Common myeloid progenitor, CD34-positive (primary cell): Measurements from ENCODE around the gene SPAG16.

Experiments used
- CTCF ChIA-PET: fragments of 350-600 bp; sonication (Branson Sonifier 250); formaldehyde crosslinking; loops from one replicate; lab custom pipeline; 2021; ENCODE audit warnings: antibody characterized with exemption; lab: Charles Lee
- POLR2A ChIA-PET: fragments of 350-600 bp; sonication (Branson Sonifier 250); formaldehyde crosslinking; loops from one replicate; lab custom pipeline; 2021; ENCODE audit warnings: antibody characterized with exemption; lab: Charles Lee
- DNase-seq, 3 donors: peaks; one replicate each; pipeline versions ENCODE4 v3.0.0 to v3.0.0-alpha.2; 2013
- H3K27ac ChIP-seq, 2 experiments: 1 replicate in 1 of 2; 2 replicates in 1 of 2; pipeline ENCODE4 v1.7.0; 2013; ENCODE audit warnings: inconsistent platforms in 2 of 2, low read length in 2 of 2, mild to moderate bottlenecking in 2 of 2, low read depth in 1 of 2, moderate library complexity in 1 of 2; ENCODE audit not compliant: severe bottlenecking in 2 of 2, insufficient read depth in 1 of 2, poor library complexity in 1 of 2
- H3K27me3 ChIP-seq, 5 experiments: replicated peaks in 2 of 5; 1 replicate in 3 of 5; 2 replicates in 2 of 5; pipeline versions ENCODE4 v1.6.1 to v1.7.0; 2013; ENCODE audit warnings: low read length in 4 of 5, mild to moderate bottlenecking in 2 of 5, moderate library complexity in 2 of 5, inconsistent platforms in 1 of 5; ENCODE audit not compliant: insufficient read depth in 5 of 5, control insufficient read depth in 4 of 5
- H3K36me3 ChIP-seq, 4 experiments: 1 replicate in 2 of 4; 2 replicates in 2 of 4; pipeline versions ENCODE4 v1.6.1 to v1.7.0; 2013; ENCODE audit warnings: low read length in 3 of 4, control low read depth in 1 of 4, mild to moderate bottlenecking in 1 of 4; ENCODE audit not compliant: control insufficient read depth in 4 of 4, insufficient read depth in 4 of 4
- H3K4me1 ChIP-seq, 4 experiments: 1 replicate in 3 of 4; 2 replicates in 1 of 4; pipeline versions ENCODE4 v1.6.1 to v1.7.1; 2013; ENCODE audit warnings: low read length in 3 of 4, mild to moderate bottlenecking in 3 of 4, control low read depth in 1 of 4, inconsistent platforms in 1 of 4, moderate library complexity in 1 of 4; ENCODE audit not compliant: control insufficient read depth in 4 of 4, insufficient read depth in 4 of 4; ENCODE audit errors: control extremely low read depth in 1 of 4
- H3K4me3 ChIP-seq, 7 experiments: 1 replicate in 4 of 7; 2 replicates in 3 of 7; pipeline versions ENCODE4 v1.5.1 to v1.7.0; 2013; ENCODE audit warnings: mild to moderate bottlenecking in 7 of 7, low read length in 6 of 7, moderate library complexity in 6 of 7, inconsistent platforms in 2 of 7, low read depth in 2 of 7, control low read depth in 1 of 7; ENCODE audit not compliant: insufficient read depth in 4 of 7, control insufficient read depth in 1 of 7; ENCODE audit errors: extremely low read depth in 1 of 7
- H3K9me3 ChIP-seq, 5 experiments: 1 replicate in 4 of 5; 2 replicates in 1 of 5; pipeline versions ENCODE4 v1.6.1 to v1.7.1; 2013; ENCODE audit warnings: low read length in 4 of 5, mild to moderate bottlenecking in 2 of 5, inconsistent platforms in 1 of 5, low read depth in 1 of 5, moderate library complexity in 1 of 5; ENCODE audit not compliant: control insufficient read depth in 4 of 5, insufficient read depth in 2 of 5; ENCODE audit errors: control extremely low read depth in 1 of 5
- WGBS: methylation state at CpG from one replicate; pipeline ENCODE4 v1.1.5; 2013; ENCODE audit not compliant: insufficient coverage; 5-methylcytosine and 5-hydroxymethylcytosine counted together

Gene SPAG16

DNA sequence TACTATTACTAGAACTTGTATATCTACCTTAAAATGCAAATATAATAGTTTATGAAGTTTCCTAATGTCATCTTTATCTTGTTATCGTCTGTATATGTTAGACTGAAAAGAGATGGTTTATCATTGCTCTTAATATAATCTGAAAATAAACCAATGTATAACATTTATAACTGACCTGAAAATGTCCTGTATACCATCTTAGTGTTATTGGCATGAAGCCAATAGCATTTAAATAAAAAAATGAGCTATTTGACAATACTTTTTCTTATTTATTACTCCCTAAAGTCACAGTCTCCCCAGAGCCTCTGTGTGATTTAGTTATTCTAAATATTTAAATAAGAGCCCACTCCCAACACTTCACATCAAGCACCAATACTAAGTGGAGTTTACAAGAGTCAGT is 1128.4 kb downstream of the SPAG16 start:
- no peak overlapping the region for H3K27ac ChIP-seq
- H3K36me3 ChIP-seq, result no peaks in the 10 kb centered on the region
- no peak for DNase-seq
- no peaks in the 10 kb centered on the region for H3K9me3 ChIP-seq
- no CpG with 5 or more reads among the region's 1 CpG for WGBS
- ChIA-PET CTCF (no interaction called here), POLR2A (no interaction called here)
- H3K4me3 ChIP-seq, result no peak overlapping the region
- H3K4me1 ChIP-seq, result no peaks in the 10 kb centered on the region
- peaks cover 0 to 2% (median 0%) of the 10 kb centered on the region in 5 experiments for H3K27me3 ChIP-seq

DNA sequence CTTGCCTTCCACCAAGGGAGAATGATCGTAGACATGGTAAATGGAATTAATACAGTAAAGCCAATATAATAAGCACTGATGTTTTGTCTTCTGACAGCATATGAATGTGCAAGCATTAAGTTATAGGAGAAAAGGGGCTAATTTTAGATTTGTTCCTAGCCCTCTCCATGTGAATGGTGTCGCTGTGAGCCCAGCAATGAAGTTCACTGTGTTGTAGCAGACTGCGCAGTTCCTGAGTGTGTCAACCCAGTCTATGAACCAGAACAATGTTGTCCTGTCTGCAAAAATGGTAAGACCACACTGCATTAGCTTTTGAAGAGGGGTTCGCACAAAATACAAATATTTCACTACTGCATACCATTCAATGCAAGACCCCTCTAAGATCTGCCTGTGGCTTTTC is 1152.2 kb downstream of the SPAG16 start:
- ChIA-PET POLR2A (no interaction called here), CTCF (no interaction called here)
- Histone ChIP-seq H3K36me3 (no peaks in the 10 kb centered on the region), H3K4me1 (no peaks in the 10 kb centered on the region), H3K4me3 (no peak overlapping the region), H3K27ac (no peak overlapping the region), H3K9me3 (no peaks in the 10 kb centered on the region), H3K27me3 (no peaks in the 10 kb centered on the region)
- WGBS, result 100% methylated on average over 2 of the region's 4 CpGs
- DNase-seq, result no peak

DNA sequence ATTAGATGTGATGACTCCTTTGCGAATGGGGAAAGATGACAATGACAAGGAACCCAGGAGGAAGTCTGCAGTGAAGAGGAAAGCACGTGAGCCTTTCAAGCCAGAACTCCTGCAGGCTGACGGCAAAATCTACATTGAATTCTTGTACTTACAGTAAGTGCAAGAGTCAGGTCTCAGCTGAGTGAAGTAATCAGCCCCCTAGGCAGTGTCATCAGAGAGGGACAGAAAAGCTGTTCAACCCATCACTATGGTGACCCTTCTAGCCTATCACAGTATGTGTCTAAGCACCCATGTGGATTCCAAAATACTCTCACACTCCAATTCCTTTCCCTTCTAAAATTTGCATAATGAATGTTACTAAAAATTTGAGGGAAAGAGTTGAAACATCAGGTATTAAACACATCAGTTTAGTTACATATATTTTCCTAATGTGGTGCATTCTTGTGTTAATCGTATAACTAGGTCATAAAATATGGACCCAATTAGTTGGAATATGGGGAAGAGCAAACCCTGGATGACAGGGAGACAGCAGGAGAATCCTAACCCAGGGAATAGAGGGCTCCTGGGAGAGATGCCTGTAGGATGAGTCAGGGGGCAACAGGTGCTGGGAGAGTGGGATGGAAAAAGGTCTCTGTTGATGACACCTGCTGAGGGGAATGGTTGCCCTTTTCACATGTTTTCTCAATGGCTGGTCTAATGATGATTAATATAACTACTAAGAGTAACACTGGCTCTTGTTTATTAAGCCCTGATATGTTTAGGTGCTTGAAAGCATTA is 1166.0 kb downstream of the SPAG16 start:
- no peaks in the 10 kb centered on the region for H3K27me3 ChIP-seq
- no peaks in the 10 kb centered on the region for H3K9me3 ChIP-seq
- WGBS, result 73% methylated on average over 4 of the region's 4 CpGs
- no peak overlapping the region for H3K4me3 ChIP-seq
- CTCF ChIA-PET, result no interaction called here
- no peak for DNase-seq
- H3K27ac ChIP-seq, result no peak overlapping the region
- H3K4me1 ChIP-seq, result no peaks in the 10 kb centered on the region
- H3K36me3 ChIP-seq, result no peaks in the 10 kb centered on the region
- POLR2A ChIA-PET, result no interaction called here

DNA sequence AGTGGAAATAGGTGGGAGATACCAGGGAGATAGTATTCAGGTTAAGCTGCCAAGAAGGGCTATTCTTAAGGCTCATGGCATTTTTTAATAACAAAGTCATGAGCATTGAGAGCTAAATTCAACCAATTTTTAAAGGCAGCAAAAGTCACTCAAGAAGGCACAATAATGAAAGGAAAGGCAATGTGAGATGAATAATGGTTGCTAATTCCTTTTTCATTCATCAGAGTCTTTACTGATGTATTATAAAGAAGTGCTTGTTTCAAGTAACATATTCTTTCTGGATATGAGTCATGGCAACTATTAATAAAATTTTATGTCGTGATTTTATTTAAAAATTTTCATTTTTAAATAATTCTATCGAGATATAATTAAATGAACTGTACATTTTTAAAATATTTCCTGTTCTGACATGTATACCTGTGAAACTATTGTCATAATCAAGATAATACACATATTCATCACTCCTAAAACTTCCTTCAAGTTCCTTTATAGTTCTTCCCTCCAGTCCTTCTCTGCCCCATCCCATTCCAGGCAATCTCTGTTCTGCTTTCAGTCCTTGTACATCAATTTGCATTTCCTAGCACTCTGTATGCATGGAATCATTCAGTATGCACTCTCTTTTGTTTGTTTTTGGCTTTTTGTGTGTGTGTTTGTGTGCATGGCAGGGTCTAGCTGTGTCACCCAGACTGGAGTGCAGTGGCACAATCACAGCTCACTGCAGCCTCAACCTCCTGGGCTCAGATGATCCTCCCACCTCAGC is 1167.4 kb downstream of the SPAG16 start:
- no CpG with 5 or more reads among the region's 2 CpGs for WGBS
- Histone ChIP-seq H3K27ac (no peak overlapping the region), H3K4me3 (no peak overlapping the region), H3K27me3 (no peaks in the 10 kb centered on the region), H3K36me3 (no peaks in the 10 kb centered on the region), H3K4me1 (no peaks in the 10 kb centered on the region), H3K9me3 (no peaks in the 10 kb centered on the region)
- CTCF ChIA-PET, result no interaction called here
- POLR2A ChIA-PET, result no interaction called here
- DNase-seq, result no peak
